Gastrocnemius medialis (tissue), 4 donors: ENCODE data around the gene C3AR1. TPM values are rescaled to one million over a fixed set of nuclear protein-coding genes. Genes with fewer than 3 reads are reported as not detected.

Experiments
- ATAC-seq, 2 donors: fragments of 150-250 bp; one replicate each; pipeline ENCODE4 v1.9.1; 2016
- DNase-seq, 2 donors: peaks; one replicate each; pipeline ENCODE4 v3.0.0-alpha.2; 2019
- H3K27ac ChIP-seq, 4 donors: fragments of 200-600 bp; sonication (generic); 1 replicate in 1 of 4; 2 replicates in 3 of 4; pipeline ENCODE4 v1.5.1; 2016 to 2018; ENCODE audit warnings: mild to moderate bottlenecking in 2 of 4, moderate library complexity in 1 of 4
- H3K27me3 ChIP-seq, 3 donors: fragments of 200-600 bp; sonication (generic) in 2 of 3; 1 replicate in 1 of 3; 2 replicates in 2 of 3; pipeline versions ENCODE4 v1.5.1 to v1.6.0; 2016 to 2019; ENCODE audit warnings: mild to moderate bottlenecking in 1 of 3, moderate library complexity in 1 of 3
- H3K36me3 ChIP-seq, 2 donors: fragments of 200-600 bp; sonication (generic) in 1 of 2; one replicate each; pipeline ENCODE4 v1.5.1; 2017 to 2018
- H3K4me1 ChIP-seq, 2 donors: fragments of 200-600 bp; sonication (generic) in 1 of 2; one replicate each; pipeline ENCODE4 v1.5.1; 2016 to 2017; ENCODE audit warnings: mild to moderate bottlenecking in 2 of 2
- H3K4me3 ChIP-seq, 4 donors: fragments of 200-600 bp; sonication (generic) in 3 of 4; 1 replicate in 1 of 4; 2 replicates in 3 of 4; pipeline ENCODE4 v1.5.1; 2016 to 2019; ENCODE audit warnings: mild to moderate bottlenecking in 2 of 4
- H3K9me3 ChIP-seq, 3 donors: fragments of 200-600 bp; sonication (generic) in 2 of 3; 1 replicate in 1 of 3; 2 replicates in 2 of 3; pipeline ENCODE4 v1.5.1; 2016 to 2019
- CTCF ChIP-seq, 5 experiments: fragments of 450-650 bp in 3 of 5; fragments of 200-600 bp in 2 of 5; sonication (generic) in 2 of 5; IDR thresholded peaks in 4 of 5; conservative IDR thresholded peaks in 1 of 5; 1 replicate in 4 of 5; 2 replicates in 1 of 5; pipeline ENCODE4 v1.5.1; 2016 to 2019; ENCODE audit warnings: antibody characterized with exemption in 5 of 5, mild to moderate bottlenecking in 3 of 5, moderate library complexity in 3 of 5
- POLR2A ChIP-seq, 2 donors: fragments of 450-650 bp; IDR thresholded peaks; one replicate each; pipeline ENCODE4 v1.6.1; 2017; ENCODE audit warnings: antibody characterized with exemption in 2 of 2, mild to moderate bottlenecking in 2 of 2, moderate library complexity in 2 of 2
- in situ Hi-C, 4 donors: fragments of 200-750 bp; cut with MboI; loops; one replicate each; pipeline versions ENCODE4 v1.15.0 to v1.8.0; 2017; ENCODE audit warnings: low sequenced_read_pairs in 4 of 4
- intact Hi-C: fragments of 100-400 bp; cut with DNase I; formaldehyde crosslinking; loops from one replicate; pipeline ENCODE4 v1.15.1; 2023; ENCODE audit warnings: low total_unique reads
- total RNA-seq, 4 donors: library from RNA; depleted of rRNA; stranded (reverse); fragments of >200 nt; gene quantifications; one replicate each; pipeline versions ENCODE4 v1.1.0 to v1.2.3, GENCODE V29; 2016

C3AR1 gene
- total RNA-seq, 4 donors from 2014 or later, result 0.95 to 4.7 (median 2.4) TPM

- ATAC-seq (no peak), DNase-seq (no peak)
- H3K4me1 ChIP-seq, result peaks cover 0 to 7% of the 10 kb centered on the region in 2 donors
- no peak overlapping the region for H3K4me3 ChIP-seq
- no peak overlapping the region for H3K27ac ChIP-seq
- TF ChIP-seq CTCF (IDR thresholded peaks at IDR 0.05 in 4 of 5, conservative IDR thresholded peaks at IDR 0.05 in 1 of 5), result no peak
- TF ChIP-seq POLR2A (IDR thresholded peaks at IDR 0.05), result no peak
- in situ Hi-C loops, result loop anchor here in 2 of 4 donors (25.0 kb wide), 1 partner anchor 861 kb away; the partner anchor contains the start of gene PEX5 (in 2 of the 2)
- H3K36me3 ChIP-seq, result peaks cover 0 to 93% of the 10 kb centered on the region in 2 donors
- no peaks in the 10 kb centered on the region for H3K9me3 ChIP-seq
- H3K27me3 ChIP-seq, result no peaks in the 10 kb centered on the region
- intact Hi-C loops, result loop anchor here (2.0 kb wide), 1 partner anchor 33 kb away; no protein-coding TSS in a partner anchor
Observed at GRCh38 chr12:8047842-8048241, 18.3 kb downstream of the C3AR1 start.

GRCh38 chr12:8045952-8046944 lies 19.9 kb downstream of the C3AR1 start:
- peak in 1 of 2 donors; percentile 81 for ATAC-seq
- no peak overlapping the region for H3K27ac ChIP-seq
- H3K4me3 ChIP-seq, result no peak overlapping the region
- DNase-seq, result peak; percentile 18 to 53
- TF ChIP-seq POLR2A (IDR thresholded peaks at IDR 0.05) (no peak), CTCF (IDR thresholded peaks at IDR 0.05 in 4 of 5, conservative IDR thresholded peaks at IDR 0.05 in 1 of 5) (peak; percentile 58 to 81 (median 62))
- in situ Hi-C loops, result loop anchor here in 2 of 4 donors (25.0 kb wide), 1 partner anchor 859 kb away; the partner anchor contains the start of gene PEX5 (in 2 of the 2)
- H3K27me3 ChIP-seq, result no peaks in the 10 kb centered on the region
- no peaks in the 10 kb centered on the region for H3K9me3 ChIP-seq
- intact Hi-C loops, result loop anchor here (2.0 kb wide), 1 partner anchor 35 kb away; no protein-coding TSS in a partner anchor
- H3K4me1 ChIP-seq, result peaks cover 0 to 7% of the 10 kb centered on the region in 2 donors
- H3K36me3 ChIP-seq, result peaks cover 5 to 93% of the 10 kb centered on the region in 2 donors

- H3K27me3 ChIP-seq, result no peaks in the 10 kb centered on the region
- peaks cover 5 to 60% of the 10 kb centered on the region in 2 donors for H3K36me3 ChIP-seq
- DNase-seq (no peak), ATAC-seq (no peak)
- no peak overlapping the region for H3K4me3 ChIP-seq
- intact Hi-C loops (no loop called here), in situ Hi-C loops (loop anchor here in 2 of 4 donors (25.0 kb wide), 1 partner anchor 853 kb away; the partner anchor contains the start of gene PEX5 (in 2 of the 2))
- H3K9me3 ChIP-seq, result no peaks in the 10 kb centered on the region
- peaks cover 39 to 40% of the 10 kb centered on the region in 2 donors for H3K4me1 ChIP-seq
- H3K27ac ChIP-seq, result no peak overlapping the region
- no peak for TF ChIP-seq CTCF (IDR thresholded peaks at IDR 0.05 in 4 of 5, conservative IDR thresholded peaks at IDR 0.05 in 1 of 5)
- no peak for TF ChIP-seq POLR2A (IDR thresholded peaks at IDR 0.05)
Observed at GRCh38 chr12:8040791-8041190, 25.4 kb downstream of the C3AR1 start.

GRCh38 chr12:8038659-8039114 lies 27.5 kb downstream of the C3AR1 start:
- peak overlapping the region; percentile 89 to 98 (median 95) for H3K27ac ChIP-seq
- H3K4me3 ChIP-seq, result peak overlapping the region; percentile 22 to 42 (median 28)
- in situ Hi-C loops, result loop anchor here in 2 of 4 donors (5.0 to 25.0 kb wide), 2 partner anchors 44 to 851 kb away; partner anchors contain the start of genes PEX5 (in 2 of the 2) and NECAP1 (in 1 of the 2)
- intact Hi-C loops, result loop anchor here (1.0 to 10.0 kb wide), 2 partner anchors 44 to 206 kb away; partner anchors contain the start of gene NECAP1
- ATAC-seq (peak; percentile 77 to 88), DNase-seq (peak; percentile 53 to 72)
- H3K27me3 ChIP-seq, result no peaks in the 10 kb centered on the region
- peaks cover 57 to 60% of the 10 kb centered on the region in 2 donors for H3K4me1 ChIP-seq
- TF ChIP-seq CTCF (IDR thresholded peaks at IDR 0.05 in 4 of 5, conservative IDR thresholded peaks at IDR 0.05 in 1 of 5) (no peak), POLR2A (IDR thresholded peaks at IDR 0.05) (peak in 1 of 2 donors; percentile 10)
- no peaks in the 10 kb centered on the region for H3K9me3 ChIP-seq
- peaks cover 5 to 39% of the 10 kb centered on the region in 2 donors for H3K36me3 ChIP-seq
